BE2C (cell line): ENCODE measurements around the gene APEX1. TPM values are rescaled to one million over a fixed set of nuclear protein-coding genes. Genes with fewer than 3 reads are reported as not detected.
A peak's percentile ranks its signal among the peaks of the same experiment; 100 is the strongest.

ENCODE experiments used
- DNase-seq: peaks from one replicate; pipeline ENCODE4 v3.0.0-alpha.2; 2020
- H3K27me3 ChIP-seq: fragments of 250-450 bp; sonication (Bioruptor Pico); 2 replicates; pipeline ENCODE4 v1.5.1; 2020; ENCODE audit warnings: mild to moderate bottlenecking
- H3K36me3 ChIP-seq: fragments of 250-450 bp; sonication (Bioruptor Pico); 2 replicates; pipeline ENCODE4 v1.5.1; 2020; ENCODE audit warnings: mild to moderate bottlenecking
- H3K4me1 ChIP-seq: fragments of 250-450 bp; sonication (Bioruptor Pico); 2 replicates; pipeline ENCODE4 v1.5.1; 2020
- H3K4me3 ChIP-seq: 2 replicates; pipeline ENCODE4 v1.5.1; 2011; ENCODE audit warnings: low read depth, low read length
- H3K9me3 ChIP-seq: fragments of 250-450 bp; sonication (Bioruptor Pico); 2 replicates; pipeline ENCODE4 v1.5.1; 2020
- polyA plus RNA-seq: library from polyadenylated mRNA; unstranded; fragments of >200 nt; gene quantifications from one replicate; pipeline ENCODE4 v1.2.1, GENCODE V29; 2012; ENCODE audit warnings: low read depth, missing spikeins; ENCODE audit not compliant: insufficient read length, insufficient read depth
- TF ChIP-seq, protein P1 (sequence below): IDR thresholded peaks from 2 replicates; pipeline ENCODE4 v1.5.1; 2012; ENCODE audit warnings: mild to moderate bottlenecking, low read depth, low read length

APEX1 gene
- 420 TPM for polyA plus RNA-seq

GRCh38 chr14:20454516-20455354, at the start of gene APEX1, which contains the start of gene OSGEP:
Gene APEX1 (plus strand): TSS chr14:20455226. CDS start chr14:20455646, 420 bp downstream.
Gene OSGEP (minus strand): TSS chr14:20454812. CDS start chr14:20454683, 129 bp downstream.
- no peaks in the 10 kb centered on the region for H3K9me3 ChIP-seq
- no peaks in the 10 kb centered on the region for H3K4me1 ChIP-seq
- H3K36me3 ChIP-seq: peaks cover 51% of the 10 kb centered on the region
- TF ChIP-seq, protein P1, sequence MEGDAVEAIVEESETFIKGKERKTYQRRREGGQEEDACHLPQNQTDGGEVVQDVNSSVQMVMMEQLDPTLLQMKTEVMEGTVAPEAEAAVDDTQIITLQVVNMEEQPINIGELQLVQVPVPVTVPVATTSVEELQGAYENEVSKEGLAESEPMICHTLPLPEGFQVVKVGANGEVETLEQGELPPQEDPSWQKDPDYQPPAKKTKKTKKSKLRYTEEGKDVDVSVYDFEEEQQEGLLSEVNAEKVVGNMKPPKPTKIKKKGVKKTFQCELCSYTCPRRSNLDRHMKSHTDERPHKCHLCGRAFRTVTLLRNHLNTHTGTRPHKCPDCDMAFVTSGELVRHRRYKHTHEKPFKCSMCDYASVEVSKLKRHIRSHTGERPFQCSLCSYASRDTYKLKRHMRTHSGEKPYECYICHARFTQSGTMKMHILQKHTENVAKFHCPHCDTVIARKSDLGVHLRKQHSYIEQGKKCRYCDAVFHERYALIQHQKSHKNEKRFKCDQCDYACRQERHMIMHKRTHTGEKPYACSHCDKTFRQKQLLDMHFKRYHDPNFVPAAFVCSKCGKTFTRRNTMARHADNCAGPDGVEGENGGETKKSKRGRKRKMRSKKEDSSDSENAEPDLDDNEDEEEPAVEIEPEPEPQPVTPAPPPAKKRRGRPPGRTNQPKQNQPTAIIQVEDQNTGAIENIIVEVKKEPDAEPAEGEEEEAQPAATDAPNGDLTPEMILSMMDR: no peak
- no peaks in the 10 kb centered on the region for H3K27me3 ChIP-seq
- H3K4me3 ChIP-seq: peak within 1 kb of the TSS; percentile 97
- DNase-seq: peak; percentile 98

DNA sequence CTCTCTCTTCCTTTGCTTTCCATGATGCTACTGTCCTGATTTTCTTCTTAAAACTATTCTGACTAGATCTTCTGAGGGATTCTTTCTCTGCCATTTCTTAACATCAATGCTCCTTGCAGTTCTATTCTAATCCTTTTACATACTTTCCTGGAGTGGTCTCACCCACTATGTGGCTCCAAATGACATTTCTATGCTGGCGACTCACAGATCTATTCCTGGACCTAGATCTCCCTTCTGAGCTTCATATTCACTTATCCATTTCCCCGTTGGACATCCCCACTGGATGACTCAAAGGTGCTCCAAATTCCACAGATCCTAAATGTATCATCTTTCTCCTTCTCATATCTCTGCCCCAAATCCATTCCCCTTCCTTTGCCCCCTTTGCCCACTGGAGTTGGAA, 45.8 kb upstream of the APEX1 start:
- Histone ChIP-seq H3K9me3 (no peaks in the 10 kb centered on the region), H3K27me3 (no peaks in the 10 kb centered on the region; the same call in 1 of the 2 replicates), H3K36me3 (no peaks in the 10 kb centered on the region), H3K4me3 (no peak overlapping the region), H3K4me1 (no peaks in the 10 kb centered on the region)
- DNase-seq: no peak
- TF ChIP-seq, protein P1: no peak

GRCh38 chr14:20412411-20412810, 42.6 kb upstream of the APEX1 start:
- DNase-seq: no peak
- TF ChIP-seq, protein P1: no peak
- Histone ChIP-seq H3K4me1 (no peaks in the 10 kb centered on the region), H3K9me3 (no peaks in the 10 kb centered on the region), H3K4me3 (peak overlapping the region; percentile 91), H3K27me3 (no peaks in the 10 kb centered on the region; the same call in 1 of the 2 replicates), H3K36me3 (no peaks in the 10 kb centered on the region)

- DNase-seq: peak; percentile 83
- Histone ChIP-seq H3K4me3 (peak within 1 kb of the TSS; percentile 91), H3K36me3 (no peaks in the 10 kb centered on the region), H3K27me3 (no peaks in the 10 kb centered on the region; the same call in 1 of the 2 replicates), H3K9me3 (no peaks in the 10 kb centered on the region), H3K4me1 (no peaks in the 10 kb centered on the region)
- TF ChIP-seq, protein P1: no peak
Observed at GRCh38 chr14:20412876-20413743, 41.9 kb upstream of the APEX1 start, which contains the start of gene TEP1. Gene TEP1 (minus strand): TSS chr14:20413501. CDS start chr14:20408439, 5,062 bp downstream.

- Histone ChIP-seq H3K4me3 (peak overlapping the region; percentile 91), H3K27me3 (no peaks in the 10 kb centered on the region; the same call in 1 of the 2 replicates), H3K4me1 (no peaks in the 10 kb centered on the region), H3K9me3 (no peaks in the 10 kb centered on the region), H3K36me3 (no peaks in the 10 kb centered on the region)
- no peak for DNase-seq
- TF ChIP-seq, protein P1: no peak
Observed at GRCh38 chr14:20413744-20414082, 41.3 kb upstream of the APEX1 start.
